G401.6 (cell line): ENCODE results near the gene FIGLA.
"Not testable (repeated sequence)": the region's sequence is repeated elsewhere in the genome, so short reads cannot be mapped to it uniquely, and the experiment has no call there.

Experiments
- FAIRE-seq: peaks from 2 replicates; lab custom pipeline; 2012; peaks lifted over from hg19 to GRCh38; lab: Jason Lieb, UNC

Gene FIGLA

DNA sequence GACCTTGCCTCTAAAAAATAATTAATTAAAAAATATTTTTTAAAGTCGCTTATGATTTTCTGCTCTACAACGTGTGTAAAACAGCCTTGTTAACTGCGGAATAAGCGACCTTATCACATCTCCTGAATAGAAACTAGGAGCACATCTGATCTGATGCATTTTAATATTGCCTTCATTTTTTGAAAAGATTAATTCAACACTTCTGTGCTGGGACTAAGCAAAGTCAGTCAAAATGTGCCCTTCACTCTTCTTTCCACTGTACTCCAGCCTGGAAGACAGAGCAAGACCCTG, 17.3 kb upstream of the FIGLA start:
- no peak for FAIRE-seq

DNA sequence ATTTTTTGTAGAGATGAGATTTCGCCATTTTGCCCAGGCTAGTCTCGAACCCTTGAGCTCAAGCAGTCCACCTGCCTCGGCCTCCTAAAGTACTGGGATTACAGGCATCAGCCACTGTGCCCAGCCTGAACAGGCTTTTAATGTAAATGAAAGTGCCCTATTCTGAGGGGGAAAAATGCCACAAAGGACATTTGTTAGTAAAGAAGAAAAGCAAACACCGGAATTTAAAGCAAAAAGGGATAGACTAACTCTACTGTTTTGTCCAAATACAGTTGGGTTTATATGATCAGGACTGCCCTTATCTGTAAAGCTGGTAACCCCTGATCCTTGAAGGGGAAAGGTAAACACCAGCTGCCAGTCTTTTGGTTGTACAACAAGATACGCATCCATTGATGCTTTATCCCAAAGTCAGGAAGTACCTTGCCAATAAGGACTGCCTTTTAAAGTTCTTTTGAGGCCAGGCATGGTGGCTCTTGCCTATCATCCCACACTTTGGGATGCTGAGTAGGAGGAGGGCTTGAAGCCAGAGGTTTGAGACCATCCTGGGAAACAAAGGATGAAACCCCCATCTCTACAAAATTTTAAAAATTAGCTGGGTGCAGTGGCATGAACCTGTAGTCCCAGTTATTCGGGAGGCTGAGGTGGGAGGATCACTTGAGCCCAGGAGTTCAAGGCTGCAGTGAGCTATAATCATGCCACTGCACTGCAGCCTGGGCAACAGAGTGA, 16.8 kb upstream of the FIGLA start:
- no peak for FAIRE-seq

DNA sequence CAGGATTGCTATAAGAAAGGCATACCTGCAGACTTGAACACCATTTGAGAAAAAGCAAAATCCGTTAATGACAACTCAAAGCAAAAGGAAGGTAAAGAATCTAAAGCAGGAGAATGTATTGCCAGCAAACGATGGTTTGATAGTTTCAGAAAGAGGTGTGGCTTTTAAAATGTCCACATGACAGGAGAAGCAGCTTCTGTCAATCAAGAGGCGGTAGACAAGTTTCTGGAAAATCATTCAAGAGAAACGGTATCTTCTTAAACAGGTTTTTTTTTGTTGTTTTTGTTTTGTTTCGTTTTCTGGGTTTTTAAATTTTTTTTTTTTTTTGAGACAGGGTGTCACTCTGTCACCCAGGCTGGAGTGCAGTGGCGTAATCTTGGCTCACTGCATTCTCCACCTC, 16.2 kb upstream of the FIGLA start:
- FAIRE-seq, result no peak

DNA sequence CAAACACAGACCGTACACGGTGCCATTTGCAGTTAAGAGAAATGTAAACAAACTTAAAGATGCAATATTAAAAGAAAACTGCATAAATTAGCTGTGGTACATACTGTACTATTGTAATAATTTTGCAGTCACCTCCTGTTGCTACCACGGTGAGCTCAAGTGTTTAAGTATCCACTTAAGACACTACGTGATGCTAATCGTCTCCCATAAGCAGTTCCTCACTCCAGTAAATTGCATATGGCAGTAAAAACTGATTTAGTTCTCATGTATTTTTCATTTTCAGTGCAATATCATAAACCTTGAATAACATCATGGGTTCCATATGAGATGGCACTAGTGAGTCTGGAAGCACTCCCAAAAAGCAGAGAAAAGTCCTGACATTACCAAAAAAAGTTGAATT, 15.6 kb upstream of the FIGLA start:
- no peak for FAIRE-seq

DNA sequence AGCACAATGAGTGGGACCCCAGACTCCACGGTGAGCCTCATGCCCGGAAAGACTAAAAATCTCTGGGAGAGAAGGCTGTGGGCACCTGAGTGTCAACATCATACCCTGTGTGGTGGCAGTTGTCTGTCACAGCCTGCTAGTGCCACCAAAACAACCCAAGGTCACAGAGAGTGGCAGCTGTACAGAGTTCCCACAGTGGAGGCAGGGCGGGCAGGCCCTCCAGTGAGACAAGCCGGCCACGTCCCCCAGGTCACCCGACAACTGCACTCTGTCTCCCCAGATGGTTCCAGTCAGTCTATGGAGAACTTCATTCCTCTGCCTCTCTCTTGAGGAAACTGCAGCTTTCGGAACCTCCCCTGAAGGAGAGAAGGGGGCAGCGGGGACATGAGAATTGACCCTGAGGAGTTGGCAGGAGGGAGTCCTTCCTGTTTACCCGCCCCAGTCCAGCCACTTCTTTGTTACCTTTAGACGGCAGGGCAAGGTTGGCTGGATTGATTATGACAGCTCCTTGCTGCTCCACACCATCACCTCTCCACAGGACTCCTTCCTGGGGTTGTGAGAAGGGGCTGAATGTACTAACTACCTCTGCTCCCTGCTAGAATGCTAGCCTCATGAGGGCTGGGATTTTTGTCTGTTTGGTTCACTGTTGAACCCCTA, 11.3 kb upstream of the FIGLA start:
- FAIRE-seq, result no peak

DNA sequence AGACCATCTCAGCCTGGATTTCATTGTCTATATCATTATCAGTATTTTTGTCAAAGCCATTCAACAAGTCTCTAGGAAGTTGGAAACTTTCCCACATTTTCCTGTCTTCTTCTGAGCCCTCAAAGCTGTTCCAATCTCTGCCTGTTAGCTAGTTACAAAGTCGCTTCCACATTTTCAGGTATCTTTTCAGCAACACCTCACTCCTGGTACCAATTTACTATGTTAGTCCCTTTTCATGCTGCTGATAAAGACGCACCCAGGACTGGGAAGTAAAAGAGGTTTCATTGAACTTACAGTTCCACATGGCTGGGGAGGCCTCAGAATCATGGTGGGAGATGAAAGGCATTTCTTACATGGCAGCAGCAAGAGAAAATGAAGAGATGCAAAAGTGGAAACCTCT, 9.3 kb upstream of the FIGLA start:
- FAIRE-seq, result no peak

DNA sequence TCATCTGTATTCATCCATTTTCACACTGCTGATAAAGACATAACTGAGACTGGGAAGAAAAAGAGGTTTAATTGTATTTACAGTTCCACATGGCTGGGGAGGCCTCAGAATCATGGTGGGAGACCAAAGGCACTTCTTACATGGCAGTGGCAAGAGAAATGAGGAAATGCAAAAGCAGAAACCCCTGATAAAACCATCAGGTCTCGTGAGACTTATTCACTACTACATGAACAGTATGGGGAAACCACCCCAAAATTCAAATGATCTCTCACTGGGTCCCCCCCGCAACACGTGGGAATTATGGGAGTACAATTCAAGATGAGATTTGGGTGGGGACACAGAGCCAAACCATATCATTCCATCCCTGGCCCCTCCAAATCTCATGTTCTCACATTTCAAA, 7.6 kb upstream of the FIGLA start:
- not testable (repeated sequence) for FAIRE-seq

DNA sequence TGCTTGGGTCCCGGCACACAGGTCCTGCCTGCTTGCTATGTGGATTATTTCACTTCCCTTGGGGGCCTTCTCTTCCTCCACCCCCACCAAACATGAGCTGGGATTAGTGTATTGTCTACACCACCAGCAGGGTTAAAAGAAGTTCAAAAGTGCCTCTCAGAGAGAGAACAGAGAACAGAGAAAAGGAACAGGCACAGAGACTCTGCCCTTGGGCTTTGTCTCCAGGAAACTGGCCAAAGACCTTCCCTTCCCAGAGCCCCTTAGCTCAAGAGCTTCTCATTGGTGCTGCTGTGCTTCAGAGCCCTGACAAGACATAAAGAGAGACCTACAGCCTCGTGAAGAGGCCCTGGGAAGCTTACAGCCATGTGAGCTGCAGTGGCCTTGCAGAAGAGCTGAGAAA, 7.1 kb upstream of the FIGLA start:
- no peak for FAIRE-seq

DNA sequence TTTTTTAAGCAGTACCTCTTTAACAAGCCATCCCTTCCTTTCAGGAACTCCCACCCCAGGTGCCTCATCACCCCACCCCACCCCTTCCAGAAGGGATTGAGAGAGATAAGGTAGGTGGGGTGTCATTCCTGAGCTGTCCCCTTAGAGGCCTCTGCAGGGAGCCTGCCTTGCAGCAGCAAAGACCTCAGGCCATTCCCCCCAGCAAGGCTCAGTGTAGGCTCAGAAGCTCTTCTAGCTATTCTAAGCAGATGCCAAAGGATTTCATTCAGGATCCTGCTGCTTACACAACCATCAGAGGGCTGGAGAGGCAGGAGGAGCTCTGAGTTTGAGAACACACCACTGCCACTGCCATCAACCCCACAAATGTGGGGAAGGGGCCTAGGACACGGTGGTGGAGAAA, 5.8 kb upstream of the FIGLA start:
- no peak for FAIRE-seq

DNA sequence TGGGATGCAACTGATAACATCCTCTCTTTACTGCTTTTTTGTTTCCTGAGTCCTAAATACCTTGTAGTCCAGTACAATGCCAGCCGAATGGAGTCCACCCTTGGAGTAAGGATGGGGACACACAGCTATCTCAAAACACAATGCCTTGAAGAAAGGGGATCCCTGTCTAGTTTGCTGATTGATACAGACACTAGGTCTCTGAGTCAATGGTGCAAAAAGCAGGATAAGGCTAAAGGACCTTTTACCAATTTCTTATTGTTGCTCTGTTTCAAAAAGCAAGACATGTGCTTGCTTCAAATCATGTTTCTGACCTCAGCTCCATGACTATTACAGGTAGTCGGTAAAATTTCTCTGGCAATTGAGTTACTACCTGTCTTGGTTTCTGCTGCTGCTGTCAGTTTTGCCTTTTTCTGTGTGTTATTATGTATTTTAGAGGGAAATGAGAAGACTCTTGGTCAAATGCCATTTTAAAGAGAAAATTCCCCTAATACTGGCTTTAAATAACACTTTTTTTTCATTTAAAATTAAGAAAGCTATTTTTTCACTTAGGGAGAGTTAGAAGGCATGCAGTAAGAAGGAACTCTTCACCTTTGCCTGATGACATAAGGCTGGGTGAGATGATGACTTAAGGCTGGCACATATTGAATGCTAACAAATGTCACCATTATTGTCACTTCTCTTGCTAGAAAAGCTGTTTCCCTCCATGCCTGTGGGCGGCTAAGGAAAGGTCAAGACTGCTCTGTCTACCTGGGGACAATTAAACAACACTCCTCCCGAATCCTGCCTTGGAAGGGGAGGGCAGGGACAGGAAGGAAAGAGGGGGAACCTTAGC, 4.9 kb upstream of the FIGLA start:
- FAIRE-seq, result no peak

DNA sequence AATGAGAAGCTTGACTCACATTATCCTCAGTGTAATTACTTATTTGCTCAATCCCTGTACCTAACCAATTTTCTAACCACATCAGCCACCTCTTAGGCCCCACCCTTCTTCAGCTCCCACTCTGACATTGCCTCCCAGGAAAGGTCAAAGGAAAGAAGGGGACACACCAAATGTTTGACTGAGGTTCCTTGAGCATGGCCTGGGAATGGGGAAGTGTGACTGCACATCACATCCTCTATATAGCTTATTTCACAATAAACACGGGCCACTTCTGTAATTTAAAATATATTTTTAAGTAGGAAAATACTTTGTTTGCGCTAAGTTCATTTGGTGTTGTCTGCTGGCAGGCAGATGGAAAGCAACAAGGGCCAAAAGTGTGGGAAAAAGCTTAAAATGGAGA, 3.0 kb upstream of the FIGLA start:
- no peak for FAIRE-seq

DNA sequence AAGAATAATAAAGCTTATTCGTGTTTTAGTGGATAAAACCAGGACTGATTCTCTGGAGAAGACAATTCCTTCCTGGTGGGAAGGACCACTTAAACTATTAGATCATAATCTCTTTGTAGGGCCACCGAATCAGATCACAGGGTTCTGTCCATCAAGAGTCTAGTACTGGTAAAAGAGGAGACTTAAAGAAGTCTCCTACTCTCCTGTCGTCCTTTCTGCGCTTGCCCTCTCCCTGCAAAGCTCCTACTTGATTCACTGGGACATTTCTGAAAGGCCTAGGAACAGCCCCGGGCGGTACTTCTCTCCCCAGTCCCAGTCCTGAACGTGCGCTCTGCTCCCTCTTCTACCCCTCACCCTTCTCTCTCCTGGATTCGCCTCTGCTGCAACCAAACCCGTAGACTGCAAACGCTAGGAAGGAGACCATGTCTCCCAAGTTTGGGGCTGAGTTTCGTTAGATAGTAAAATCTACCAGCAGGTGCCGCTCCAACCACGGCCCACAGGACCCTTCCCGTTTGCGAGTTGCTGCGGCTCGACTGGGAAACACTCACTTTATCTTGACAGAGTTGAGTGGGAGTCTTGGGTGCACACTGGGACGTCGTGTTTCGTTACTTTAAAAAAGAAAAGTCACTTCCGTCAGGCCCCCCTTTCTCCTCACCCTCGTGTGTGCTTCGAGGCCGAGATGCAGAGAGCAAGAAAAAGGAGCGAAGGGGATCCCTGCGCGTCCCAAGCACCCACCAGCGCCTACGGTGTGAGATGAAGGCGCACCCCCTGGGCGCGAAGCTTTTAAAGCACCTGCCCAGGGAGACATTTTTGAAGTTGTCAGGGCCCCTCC, 923 bp downstream of the FIGLA start:
- FAIRE-seq, result no peak

DNA sequence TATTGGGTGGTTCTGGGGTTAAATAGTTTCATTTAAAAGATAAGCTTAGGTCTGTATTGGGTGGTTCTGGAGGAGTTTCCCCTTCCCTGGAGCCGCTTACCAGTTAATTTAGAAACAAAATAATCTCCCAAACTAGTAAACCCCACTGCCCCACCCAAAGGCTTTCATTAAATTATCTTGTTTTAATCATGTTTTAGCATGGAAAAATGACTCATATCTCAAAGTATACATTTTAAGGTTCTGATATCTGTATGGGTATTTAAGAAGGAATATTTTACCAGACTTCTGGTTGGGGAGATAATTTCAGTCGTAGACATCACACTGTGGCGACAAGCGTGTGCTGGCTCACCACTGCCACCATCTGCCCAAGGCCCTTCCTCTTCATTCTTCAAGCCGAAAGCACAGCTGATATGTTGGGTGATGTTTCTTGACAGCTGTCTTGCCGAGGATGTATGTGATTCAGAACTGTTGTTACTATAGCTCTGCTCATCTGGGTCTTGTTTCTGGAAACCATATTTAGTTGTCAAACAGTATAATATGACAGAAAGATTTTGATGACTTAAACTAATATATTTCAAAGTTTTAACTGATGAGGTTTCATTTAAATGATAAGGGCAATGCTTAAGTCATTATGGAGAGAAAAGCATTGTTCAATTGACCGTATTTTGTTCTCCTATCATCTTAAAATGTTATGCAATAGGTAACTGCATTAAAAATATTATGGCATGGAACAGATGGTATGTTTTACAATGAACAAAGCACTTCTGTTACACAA, 5.1 kb downstream of the FIGLA start:
- FAIRE-seq, result no peak

DNA sequence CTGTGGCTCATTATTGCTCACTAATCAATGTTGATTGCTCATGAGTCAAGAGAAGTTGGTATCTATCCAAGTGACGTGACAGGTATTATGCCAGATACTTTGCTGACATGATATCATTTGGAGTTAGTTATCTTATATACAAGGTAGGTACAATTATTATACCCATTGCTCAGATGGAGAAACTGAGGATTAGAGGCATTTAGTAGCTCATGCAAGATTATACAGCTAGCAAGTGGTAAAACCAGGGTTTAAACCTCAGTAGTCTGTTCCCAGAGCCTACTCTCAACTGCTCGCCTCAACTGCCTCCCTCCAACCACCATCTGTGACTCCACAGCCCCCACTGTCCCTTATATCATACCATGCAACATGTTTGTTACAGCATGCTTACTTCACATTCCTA, 6.1 kb downstream of the FIGLA start:
- no peak for FAIRE-seq

DNA sequence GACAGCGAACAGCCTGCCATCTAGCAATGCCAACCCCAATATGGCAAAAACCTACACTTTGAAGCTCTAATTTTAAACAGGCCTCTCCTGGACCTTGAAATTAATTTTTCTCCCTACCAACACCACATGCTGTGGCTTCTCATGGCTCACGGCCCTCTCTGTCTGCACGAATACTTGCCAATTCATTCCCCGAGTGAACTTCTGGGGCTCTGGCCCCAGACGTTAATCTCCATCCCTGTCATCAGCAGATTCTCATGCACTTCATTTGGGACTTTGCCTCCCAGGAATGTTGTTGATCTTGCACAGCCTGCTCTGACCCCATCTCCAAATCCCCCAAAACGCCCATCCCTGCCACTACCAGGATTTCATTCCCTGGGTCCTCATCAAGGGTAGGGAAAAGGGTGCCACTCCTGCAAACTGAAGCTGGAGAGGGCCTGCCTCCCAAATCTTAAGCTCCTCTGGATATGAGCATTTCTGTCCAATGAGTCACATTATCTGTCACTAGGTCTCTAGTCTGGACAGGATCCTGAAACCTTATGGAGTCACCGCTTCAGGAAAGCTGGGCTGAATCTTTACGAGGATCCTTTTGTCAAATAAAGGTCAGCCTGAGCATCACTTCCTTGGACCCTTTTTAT, 10.4 kb downstream of the FIGLA start:
- FAIRE-seq, result no peak

DNA sequence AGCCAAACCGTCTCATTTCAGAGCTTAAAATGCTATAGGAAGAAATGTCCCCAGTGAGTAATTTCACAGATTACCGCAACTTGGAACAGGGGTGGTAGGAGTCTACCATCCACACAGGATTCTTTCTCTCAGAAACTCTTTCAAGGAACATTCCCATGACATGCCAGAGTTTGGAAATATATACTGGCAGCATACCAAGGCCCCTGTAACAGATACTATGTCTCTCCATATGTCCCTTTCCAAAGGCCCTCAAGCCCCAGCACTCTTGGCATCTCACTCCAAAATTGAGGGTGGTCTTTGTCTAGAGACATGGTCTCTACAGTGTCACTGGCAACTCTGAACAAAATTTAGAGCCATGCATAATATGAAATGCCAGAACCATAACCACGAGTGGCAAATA, 11.0 kb downstream of the FIGLA start:
- FAIRE-seq, result no peak

DNA sequence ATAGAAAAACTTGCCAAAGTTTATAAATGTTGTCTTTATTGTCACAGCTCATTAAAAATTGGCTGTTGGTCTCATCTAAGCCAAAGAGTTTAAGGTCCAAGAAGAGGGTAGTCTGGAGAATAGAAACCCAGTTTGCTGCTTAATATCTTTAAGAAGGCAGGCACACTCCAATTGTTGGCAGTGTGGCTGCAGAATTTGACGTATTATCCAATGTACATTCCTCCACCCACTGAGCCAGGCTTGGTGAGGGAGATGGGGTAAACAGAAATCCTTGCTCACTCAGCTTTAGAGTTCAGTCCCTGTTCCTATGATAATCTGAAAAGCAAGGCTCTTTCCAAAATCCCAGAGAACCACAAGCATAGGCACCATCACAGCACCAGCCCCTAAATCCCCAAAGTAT, 11.8 kb downstream of the FIGLA start:
- FAIRE-seq, result no peak

DNA sequence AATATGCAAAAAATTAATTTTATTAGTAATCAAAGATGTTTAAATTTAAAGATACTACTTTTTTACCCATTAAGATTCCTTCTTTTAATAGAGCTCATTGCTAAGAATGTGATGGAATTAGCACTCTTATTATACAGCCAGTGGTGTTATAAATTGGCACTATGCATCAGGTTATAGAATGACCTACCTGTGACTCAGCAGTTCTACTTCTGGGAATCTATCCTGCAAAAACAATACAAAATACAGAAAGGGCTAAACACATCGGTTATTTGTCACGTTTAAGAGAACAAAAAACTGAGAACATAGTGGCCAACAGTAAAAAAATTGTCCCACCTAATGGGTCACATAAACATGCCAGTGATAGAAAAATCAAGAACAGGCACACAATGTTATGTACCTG, 13.0 kb downstream of the FIGLA start:
- no peak for FAIRE-seq

DNA sequence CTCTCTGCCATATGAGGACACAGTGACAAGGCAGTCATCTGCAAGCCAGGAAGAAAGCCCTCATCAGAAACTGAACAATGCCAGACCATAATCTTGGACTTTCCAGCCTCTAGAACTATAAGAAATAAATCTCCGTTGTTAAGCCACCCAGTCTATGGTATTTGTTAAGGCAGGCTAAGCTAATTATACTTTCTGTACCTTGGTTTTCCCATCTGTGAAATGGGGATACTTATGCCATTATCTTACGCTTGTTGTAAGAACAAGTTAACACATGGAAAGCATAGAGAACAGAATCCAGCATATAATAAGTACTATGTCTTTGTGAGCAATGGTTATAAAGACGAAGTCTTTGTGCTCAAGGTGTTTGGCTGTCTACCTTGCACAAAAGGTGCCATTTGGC, 14.2 kb downstream of the FIGLA start:
- FAIRE-seq, result no peak

DNA sequence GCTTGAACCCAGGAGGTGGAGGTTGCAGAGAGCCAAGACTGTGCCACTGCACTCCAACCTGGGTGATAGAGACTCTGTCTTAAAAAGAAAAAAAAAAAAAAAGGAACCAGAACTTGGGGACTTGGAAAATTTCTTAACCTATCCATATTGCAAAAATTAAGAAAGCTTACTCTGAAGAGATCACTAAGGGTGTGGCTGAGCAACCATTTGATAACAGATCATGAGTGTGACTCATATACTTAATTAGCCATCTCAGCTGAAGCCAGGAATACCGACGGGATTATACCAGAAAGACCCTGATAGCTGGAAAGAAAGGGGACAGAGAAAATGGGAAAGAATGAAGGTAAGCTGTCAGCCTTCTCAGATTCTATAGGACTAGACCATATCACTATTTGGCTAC, 15.3 kb downstream of the FIGLA start:
- FAIRE-seq, result no peak

DNA sequence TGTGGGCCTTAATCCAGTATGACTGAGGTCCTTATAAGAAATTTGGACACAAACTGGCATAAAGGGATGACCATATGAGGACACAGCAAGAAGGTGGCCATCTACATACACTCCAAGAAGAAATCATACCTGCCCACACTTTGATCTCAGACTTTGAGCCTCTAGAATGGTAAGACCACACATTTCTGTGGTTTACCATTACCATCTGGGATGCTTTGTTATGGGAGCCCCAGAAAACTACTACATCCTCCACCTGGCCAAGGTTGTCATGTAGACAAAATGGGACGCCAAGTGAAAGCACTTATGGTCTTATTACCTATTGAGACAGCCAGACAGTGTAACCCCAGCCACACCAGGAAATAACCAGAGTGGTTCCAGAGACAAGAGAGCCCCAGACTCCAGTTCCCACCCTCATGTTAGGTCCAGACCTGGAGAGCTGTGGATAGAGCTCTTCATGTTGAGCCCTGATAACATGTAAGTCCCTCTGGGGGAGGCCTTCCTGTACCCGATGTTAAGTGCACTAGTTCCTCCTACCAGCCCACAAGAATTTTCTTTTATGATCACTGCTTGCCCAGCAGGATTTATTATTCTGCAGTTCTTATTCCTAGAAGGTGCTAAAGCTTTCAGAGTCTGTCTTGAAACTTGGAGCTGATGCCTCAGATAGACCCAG, 17.8 kb downstream of the FIGLA start:
- FAIRE-seq, result no peak
